HG03280 (cell line): ENCODE results near the gene NRDC.
A peak's percentile ranks its signal among the peaks of the same experiment; 100 is the strongest.
"Not testable (repeated sequence)": the region's sequence is repeated elsewhere in the genome, so short reads cannot be mapped to it uniquely, and the experiment has no call there.

ENCODE experiments used
- ATAC-seq: cut with Tn5 transposase; IDR thresholded peaks from one replicate; pipeline ENCODE4 v1.9.1; 2021; ENCODE audit warnings: mild to moderate bottlenecking, moderate library complexity; ENCODE audit not compliant: unreplicated experiment

The NRDC gene

GRCh38 chr1:51894748-51895147 is 16.2 kb upstream of the NRDC start:
- ATAC-seq = not testable (repeated sequence)

- ATAC-seq = peak; percentile 12
Observed at GRCh38 chr1:51878308-51878615, 265 bp downstream of the NRDC start.

GRCh38 chr1:51877434-51878307 is 856 bp downstream of the NRDC start:
- ATAC-seq = no peak

GRCh38 chr1:51875836-51876235 is 2.7 kb downstream of the NRDC start:
- no peak for ATAC-seq

GRCh38 chr1:51875291-51875772 is 3.2 kb downstream of the NRDC start:
- ATAC-seq = no peak

- not testable (repeated sequence) for ATAC-seq
Observed at GRCh38 chr1:51873270-51873669, 5.3 kb downstream of the NRDC start.

- ATAC-seq = peak; percentile 52
Observed at GRCh38 chr1:51871351-51871975, 7.1 kb downstream of the NRDC start.

- no peak for ATAC-seq
Observed at GRCh38 chr1:51870603-51871350, 7.8 kb downstream of the NRDC start.

- ATAC-seq = no peak
Observed at GRCh38 chr1:51867479-51868232, 10.9 kb downstream of the NRDC start.

- peak; percentile 63 for ATAC-seq
Observed at GRCh38 chr1:51863384-51863783, 15.1 kb downstream of the NRDC start.

GRCh38 chr1:51861669-51862068 is 16.9 kb downstream of the NRDC start:
- ATAC-seq = no peak

- no peak for ATAC-seq
Observed at GRCh38 chr1:51859735-51860134, 18.8 kb downstream of the NRDC start.

GRCh38 chr1:51859333-51859732 is 19.2 kb downstream of the NRDC start:
- no peak for ATAC-seq

GRCh38 chr1:51858892-51859291 is 19.6 kb downstream of the NRDC start:
- no peak for ATAC-seq

- no peak for ATAC-seq
Observed at GRCh38 chr1:51856745-51857144, 21.8 kb downstream of the NRDC start.

GRCh38 chr1:51855624-51856023 is 22.9 kb downstream of the NRDC start:
- ATAC-seq = no peak

- no peak for ATAC-seq
Observed at GRCh38 chr1:51853360-51853759, 25.2 kb downstream of the NRDC start.

- ATAC-seq = no peak
Observed at GRCh38 chr1:51851882-51852396, 26.6 kb downstream of the NRDC start.

GRCh38 chr1:51850420-51851223 is 27.9 kb downstream of the NRDC start:
- ATAC-seq = no peak
